ENCODE data around the gene CFAP77.

DNA sequence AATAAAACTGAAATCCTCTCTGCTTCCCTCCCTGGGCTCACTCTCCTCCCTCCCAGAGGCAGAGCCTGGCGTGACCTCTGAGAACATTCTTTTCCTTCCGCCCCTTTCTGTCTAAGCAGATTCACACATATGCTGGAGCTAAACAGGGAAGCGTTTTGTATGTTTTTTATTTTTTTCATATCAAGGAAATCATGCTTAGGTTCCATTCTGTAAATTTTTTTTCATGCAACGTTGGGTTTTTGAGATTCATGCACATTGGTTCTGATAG is 152.2 kb downstream of the CFAP77 start:
- TF ChIP-seq, protein P1, sequence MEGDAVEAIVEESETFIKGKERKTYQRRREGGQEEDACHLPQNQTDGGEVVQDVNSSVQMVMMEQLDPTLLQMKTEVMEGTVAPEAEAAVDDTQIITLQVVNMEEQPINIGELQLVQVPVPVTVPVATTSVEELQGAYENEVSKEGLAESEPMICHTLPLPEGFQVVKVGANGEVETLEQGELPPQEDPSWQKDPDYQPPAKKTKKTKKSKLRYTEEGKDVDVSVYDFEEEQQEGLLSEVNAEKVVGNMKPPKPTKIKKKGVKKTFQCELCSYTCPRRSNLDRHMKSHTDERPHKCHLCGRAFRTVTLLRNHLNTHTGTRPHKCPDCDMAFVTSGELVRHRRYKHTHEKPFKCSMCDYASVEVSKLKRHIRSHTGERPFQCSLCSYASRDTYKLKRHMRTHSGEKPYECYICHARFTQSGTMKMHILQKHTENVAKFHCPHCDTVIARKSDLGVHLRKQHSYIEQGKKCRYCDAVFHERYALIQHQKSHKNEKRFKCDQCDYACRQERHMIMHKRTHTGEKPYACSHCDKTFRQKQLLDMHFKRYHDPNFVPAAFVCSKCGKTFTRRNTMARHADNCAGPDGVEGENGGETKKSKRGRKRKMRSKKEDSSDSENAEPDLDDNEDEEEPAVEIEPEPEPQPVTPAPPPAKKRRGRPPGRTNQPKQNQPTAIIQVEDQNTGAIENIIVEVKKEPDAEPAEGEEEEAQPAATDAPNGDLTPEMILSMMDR (IDR thresholded peaks at IDR 0.05; ENCODE audit: poor library complexity, severe bottlenecking), result no peak
- TF ChIP-seq, protein P2, sequence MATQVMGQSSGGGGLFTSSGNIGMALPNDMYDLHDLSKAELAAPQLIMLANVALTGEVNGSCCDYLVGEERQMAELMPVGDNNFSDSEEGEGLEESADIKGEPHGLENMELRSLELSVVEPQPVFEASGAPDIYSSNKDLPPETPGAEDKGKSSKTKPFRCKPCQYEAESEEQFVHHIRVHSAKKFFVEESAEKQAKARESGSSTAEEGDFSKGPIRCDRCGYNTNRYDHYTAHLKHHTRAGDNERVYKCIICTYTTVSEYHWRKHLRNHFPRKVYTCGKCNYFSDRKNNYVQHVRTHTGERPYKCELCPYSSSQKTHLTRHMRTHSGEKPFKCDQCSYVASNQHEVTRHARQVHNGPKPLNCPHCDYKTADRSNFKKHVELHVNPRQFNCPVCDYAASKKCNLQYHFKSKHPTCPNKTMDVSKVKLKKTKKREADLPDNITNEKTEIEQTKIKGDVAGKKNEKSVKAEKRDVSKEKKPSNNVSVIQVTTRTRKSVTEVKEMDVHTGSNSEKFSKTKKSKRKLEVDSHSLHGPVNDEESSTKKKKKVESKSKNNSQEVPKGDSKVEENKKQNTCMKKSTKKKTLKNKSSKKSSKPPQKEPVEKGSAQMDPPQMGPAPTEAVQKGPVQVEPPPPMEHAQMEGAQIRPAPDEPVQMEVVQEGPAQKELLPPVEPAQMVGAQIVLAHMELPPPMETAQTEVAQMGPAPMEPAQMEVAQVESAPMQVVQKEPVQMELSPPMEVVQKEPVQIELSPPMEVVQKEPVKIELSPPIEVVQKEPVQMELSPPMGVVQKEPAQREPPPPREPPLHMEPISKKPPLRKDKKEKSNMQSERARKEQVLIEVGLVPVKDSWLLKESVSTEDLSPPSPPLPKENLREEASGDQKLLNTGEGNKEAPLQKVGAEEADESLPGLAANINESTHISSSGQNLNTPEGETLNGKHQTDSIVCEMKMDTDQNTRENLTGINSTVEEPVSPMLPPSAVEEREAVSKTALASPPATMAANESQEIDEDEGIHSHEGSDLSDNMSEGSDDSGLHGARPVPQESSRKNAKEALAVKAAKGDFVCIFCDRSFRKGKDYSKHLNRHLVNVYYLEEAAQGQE (IDR thresholded peaks at IDR 0.05; ENCODE audit: borderline replicate concordance), result no peak
- TF ChIP-seq EZH2 (IDR thresholded peaks at IDR 0.05; ENCODE audit: borderline replicate concordance, insufficient read depth, low read length, poor library complexity, severe bottlenecking) (no peak), RAD21 (conservative IDR thresholded peaks at IDR 0.05) (no peak), POLR2AphosphoS5 (IDR thresholded peaks at IDR 0.05) (no peak), MXI1 (conservative IDR thresholded peaks at IDR 0.05; ENCODE audit: poor library complexity, severe bottlenecking) (no peak), SMC3 (conservative IDR thresholded peaks at IDR 0.05; ENCODE audit: poor library complexity) (no peak), EP300 (conservative IDR thresholded peaks at IDR 0.05; ENCODE audit: poor library complexity, severe bottlenecking) (no peak), TAF1 (IDR thresholded peaks at IDR 0.05; ENCODE audit: low read depth) (no peak)
